DND-41 (cell line): ENCODE results near the gene C19orf67.
A peak's percentile ranks its signal among the peaks of the same experiment; 100 is the strongest.

Experiments
- EZH2 ChIP-seq: IDR thresholded peaks from 3 replicates; pipeline ENCODE4 v1.6.1; 2012; ENCODE audit warnings: borderline replicate concordance, low read depth, mild to moderate bottlenecking, moderate library complexity, low read length, inconsistent platforms; ENCODE audit not compliant: severe bottlenecking
- TF ChIP-seq, protein P1 (sequence below): IDR thresholded peaks from 2 replicates; pipeline ENCODE4 v1.5.1; 2012; ENCODE audit warnings: borderline replicate concordance, low read length, moderate library complexity, mild to moderate bottlenecking; ENCODE audit not compliant: poor library complexity, severe bottlenecking; ENCODE audit errors: extremely low read depth

DNA sequence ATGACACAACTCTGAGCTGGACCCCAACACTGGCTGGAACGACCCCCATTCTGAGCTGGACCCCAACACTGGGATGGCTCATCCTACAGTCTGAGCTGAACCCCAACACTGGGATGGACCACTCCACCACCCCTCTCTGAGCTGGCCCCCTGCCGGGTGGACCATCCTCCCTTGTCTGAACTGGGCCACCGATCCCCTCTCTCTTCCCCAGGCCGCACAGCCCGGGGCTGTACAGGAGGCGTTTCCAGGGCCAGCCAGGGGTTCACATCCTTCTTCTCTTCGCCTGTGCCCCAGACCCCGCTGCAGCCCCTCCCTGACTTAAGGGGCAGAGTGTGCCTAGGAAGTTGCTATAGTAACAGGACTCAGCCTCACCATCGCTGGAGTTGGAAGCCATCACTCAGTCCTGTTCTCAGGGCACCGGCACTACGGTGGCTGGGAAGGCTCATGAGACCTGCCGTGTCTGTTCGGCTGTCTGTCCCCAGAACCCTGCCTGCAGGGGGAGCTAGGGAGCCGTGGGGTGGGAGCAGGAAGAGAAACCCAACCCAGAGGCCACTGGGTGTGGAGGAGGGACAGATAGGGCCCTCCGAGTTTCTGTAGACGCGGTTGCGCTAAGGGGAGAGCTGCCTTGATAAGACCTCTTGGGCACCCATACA, 28.3 kb upstream of the C19orf67 start:
- no peak for TF ChIP-seq EZH2
- TF ChIP-seq, protein P1, sequence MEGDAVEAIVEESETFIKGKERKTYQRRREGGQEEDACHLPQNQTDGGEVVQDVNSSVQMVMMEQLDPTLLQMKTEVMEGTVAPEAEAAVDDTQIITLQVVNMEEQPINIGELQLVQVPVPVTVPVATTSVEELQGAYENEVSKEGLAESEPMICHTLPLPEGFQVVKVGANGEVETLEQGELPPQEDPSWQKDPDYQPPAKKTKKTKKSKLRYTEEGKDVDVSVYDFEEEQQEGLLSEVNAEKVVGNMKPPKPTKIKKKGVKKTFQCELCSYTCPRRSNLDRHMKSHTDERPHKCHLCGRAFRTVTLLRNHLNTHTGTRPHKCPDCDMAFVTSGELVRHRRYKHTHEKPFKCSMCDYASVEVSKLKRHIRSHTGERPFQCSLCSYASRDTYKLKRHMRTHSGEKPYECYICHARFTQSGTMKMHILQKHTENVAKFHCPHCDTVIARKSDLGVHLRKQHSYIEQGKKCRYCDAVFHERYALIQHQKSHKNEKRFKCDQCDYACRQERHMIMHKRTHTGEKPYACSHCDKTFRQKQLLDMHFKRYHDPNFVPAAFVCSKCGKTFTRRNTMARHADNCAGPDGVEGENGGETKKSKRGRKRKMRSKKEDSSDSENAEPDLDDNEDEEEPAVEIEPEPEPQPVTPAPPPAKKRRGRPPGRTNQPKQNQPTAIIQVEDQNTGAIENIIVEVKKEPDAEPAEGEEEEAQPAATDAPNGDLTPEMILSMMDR, result peak; percentile 62
